Motor neuron (in vitro differentiated cells): Measurements from ENCODE around the gene OTOG. TPM values are rescaled to one million over a fixed set of nuclear protein-coding genes. Genes with fewer than 3 reads are reported as not detected.

Experiments
- ATAC-seq, 8 experiments: fragments of 200-7000 bp; cut with Tn5 transposase; replicated peaks in 6 of 8; 2 replicates each; pipeline ENCODE4 v1.8.0; 2021; ENCODE audit warnings: mild to moderate bottlenecking in 8 of 8, moderate library complexity in 8 of 8
- H3K27ac ChIP-seq, 2 donors: fragments of 250-450 bp; sonication (Bioruptor Pico); 2 replicates each; pipeline ENCODE4 v1.9.0; 2021; ENCODE audit warnings: antibody characterized with exemption in 2 of 2, mild to moderate bottlenecking in 2 of 2, moderate library complexity in 1 of 2
- H3K4me1 ChIP-seq, 2 donors: fragments of 250-450 bp; sonication (Bioruptor Pico); replicated peaks in 1 of 2; 2 replicates each; pipeline ENCODE4 v1.6.1; 2021; ENCODE audit warnings: antibody characterized with exemption in 2 of 2, mild to moderate bottlenecking in 2 of 2, moderate library complexity in 1 of 2
- H3K4me3 ChIP-seq, 5 donors: fragments of 250-450 bp; sonication (Bioruptor Pico); 2 replicates each; pipeline ENCODE4 v1.9.0; 2021; ENCODE audit warnings: antibody characterized with exemption in 5 of 5, mild to moderate bottlenecking in 5 of 5, moderate library complexity in 4 of 5
- WGBS, 10 experiments: fragments of 450-650 bp; shearing (Covaris generic); methylation state at CpG; one replicate each; pipeline ENCODE4 v1.0.0; 2022; 5-methylcytosine and 5-hydroxymethylcytosine counted together
- in situ Hi-C, 9 experiments: fragments of 400-800 bp; cut with MboI; loops; one replicate each; pipeline ENCODE4 v1.15.0; 2021; ENCODE audit warnings: low sequenced_read_pairs in 9 of 9, low pct_unique_long_range_greater_than_20kb in 2 of 9; ENCODE audit not compliant: unreplicated experiment in 9 of 9
- total RNA-seq, 8 experiments: library from RNA; unstranded; fragments of 300-600 nt; gene quantifications; 2 replicates each; pipeline versions ENCODE4 v1.2.3 to v1.2.4, GENCODE V29; 2022

OTOG gene
- total RNA-seq, 8 experiments from 2014 or later: 0.09 to 0.49 (median 0.14) TPM; not detected in 2

DNA sequence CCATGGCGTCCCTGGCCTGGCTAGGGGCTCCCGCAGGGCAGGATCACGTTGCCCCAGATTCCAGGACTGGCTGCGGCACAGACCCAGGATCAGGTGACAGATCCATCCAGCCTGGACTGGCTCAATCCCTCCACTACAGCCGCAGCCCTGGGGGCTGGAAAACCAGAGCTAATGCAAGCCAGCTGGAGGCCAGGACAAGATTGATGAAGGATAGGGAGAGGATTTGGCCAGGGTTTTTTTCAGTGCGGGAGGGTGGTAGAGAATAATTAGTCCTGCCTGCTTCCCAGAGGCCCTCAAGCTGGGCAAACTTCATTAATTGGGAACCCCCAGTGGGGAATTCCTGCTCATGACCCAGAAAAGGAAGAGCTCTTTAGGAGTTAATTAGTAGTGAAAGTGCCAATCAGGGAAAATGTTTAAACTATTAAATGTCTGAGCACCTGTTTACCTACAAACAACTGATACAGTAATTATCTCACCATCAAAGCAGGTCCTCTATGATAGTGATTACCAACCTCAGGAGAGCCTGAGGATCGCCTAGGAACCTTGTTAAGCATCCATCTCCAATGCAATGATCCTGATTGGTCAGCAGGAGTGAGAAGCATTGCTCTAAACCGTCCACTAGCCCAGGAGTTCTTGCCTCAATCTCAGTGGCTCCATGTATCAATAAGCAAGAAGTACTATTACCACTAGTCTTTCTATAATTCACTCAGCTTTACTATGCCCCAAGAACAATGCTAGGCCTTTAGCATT, 139.3 kb downstream of the OTOG start:
- WGBS, 10 experiments: 0 to 63% (median 40%) methylated on average over 1 to 5 of the region's 8 CpGs; no CpG with 5 or more reads in 1 of the 10 experiments
- no peaks in the 10 kb centered on the region for H3K4me1 ChIP-seq
- peak in 5 of 8 experiments; percentile 49 to 94 (median 73) for ATAC-seq

GRCh38 chr11:17687946-17688670, 141.0 kb downstream of the OTOG start:
- no peak for ATAC-seq
- Histone ChIP-seq H3K4me1 (no peaks in the 10 kb centered on the region), H3K4me3 (no peak overlapping the region), H3K27ac (no peak overlapping the region)
- in situ Hi-C loops: no loop called here
- WGBS, 10 experiments: 16 to 100% (median 84%) methylated on average over 1 to 11 of the region's 18 CpGs; no CpG with 5 or more reads in 2 of the 10 experiments

More for the DNA sequence above, 139.3 kb downstream of the OTOG start:
- no peak overlapping the region for H3K27ac ChIP-seq
- H3K4me3 ChIP-seq: no peak overlapping the region
- in situ Hi-C loops: no loop called here

GRCh38 chr11:17691550-17691949, 144.5 kb downstream of the OTOG start:
- no peak overlapping the region for H3K27ac ChIP-seq
- H3K4me3 ChIP-seq: no peak overlapping the region
- no peaks in the 10 kb centered on the region for H3K4me1 ChIP-seq
- in situ Hi-C loops: no loop called here
- 20 to 67% (median 48%) methylated on average over 1 to 2 of the region's 2 CpGs; no CpG with 5 or more reads in 2 of the 10 experiments for WGBS, 10 experiments
- ATAC-seq: no peak

DNA sequence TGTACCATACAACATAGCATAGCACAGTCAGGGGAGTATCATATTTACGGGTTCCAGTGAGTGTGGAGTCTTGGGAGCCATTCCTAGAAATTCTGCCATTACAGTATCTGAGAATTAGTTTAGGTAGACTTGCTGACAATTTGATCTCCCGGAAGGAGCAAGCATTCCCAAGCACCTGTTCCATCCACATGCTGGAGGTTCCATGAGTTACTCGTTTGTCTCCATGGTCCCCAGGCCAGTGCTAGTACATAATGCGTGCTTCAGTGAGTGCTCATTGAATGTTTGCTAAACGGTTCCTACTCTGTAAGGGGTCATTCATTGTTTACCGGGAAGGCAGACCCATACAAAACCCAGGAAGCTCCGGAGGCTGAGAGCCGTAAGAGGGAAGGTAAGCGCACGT, 144.9 kb downstream of the OTOG start:
- Histone ChIP-seq H3K4me3 (no peak overlapping the region), H3K4me1 (no peaks in the 10 kb centered on the region), H3K27ac (no peak overlapping the region)
- ATAC-seq: no peak
- in situ Hi-C loops: no loop called here
- 0 to 75% (median 50%) methylated on average over 1 to 7 of the region's 10 CpGs; no CpG with 5 or more reads in 2 of the 10 experiments for WGBS, 10 experiments

- Histone ChIP-seq H3K4me3 (no peak overlapping the region), H3K27ac (no peak overlapping the region), H3K4me1 (no peaks in the 10 kb centered on the region)
- in situ Hi-C loops: no loop called here
- 0 to 93% (median 71%) methylated on average over 1 to 7 of the region's 7 CpGs; no CpG with 5 or more reads in 4 of the 10 experiments for WGBS, 10 experiments
- peak in 1 of 8 experiments; percentile 4 for ATAC-seq
Measured at GRCh38 chr11:17692931-17693330, 145.9 kb downstream of the OTOG start.

GRCh38 chr11:17693531-17693930, 146.5 kb downstream of the OTOG start:
- H3K27ac ChIP-seq: no peak overlapping the region
- no peaks in the 10 kb centered on the region for H3K4me1 ChIP-seq
- H3K4me3 ChIP-seq: no peak overlapping the region
- in situ Hi-C loops: no loop called here
- 0 to 85% (median 62%) methylated on average over 1 to 3 of the region's 4 CpGs; no CpG with 5 or more reads in 4 of the 10 experiments for WGBS, 10 experiments
- ATAC-seq: no peak

- whole genome bisulfite sequencing, 10 experiments: 40 to 86% (median 74%) methylated on average over 1 to 6 of the region's 10 CpGs; no CpG with 5 or more reads in 5 of the 10 experiments
- in situ Hi-C loops: no loop called here
- no peak overlapping the region for H3K4me3 ChIP-seq
- H3K4me1 ChIP-seq: no peaks in the 10 kb centered on the region
- no peak overlapping the region for H3K27ac ChIP-seq
- peak in 4 of 8 experiments; percentile 67 to 90 (median 71) for ATAC-seq
Measured at GRCh38 chr11:17694494-17695110, 147.5 kb downstream of the OTOG start.

GRCh38 chr11:17695454-17696441, 148.7 kb downstream of the OTOG start:
- 0 to 20% methylated on average over 1 of the region's 68 CpGs; no CpG with 5 or more reads in 8 of the 10 experiments for WGBS, 10 experiments
- H3K27ac ChIP-seq: no peak overlapping the region
- in situ Hi-C loops: no loop called here
- H3K4me3 ChIP-seq: no peak overlapping the region
- ATAC-seq: peak in 7 of 8 experiments; percentile 54 to 74 (median 63)
- H3K4me1 ChIP-seq: no peaks in the 10 kb centered on the region

- no peaks in the 10 kb centered on the region for H3K4me1 ChIP-seq
- H3K27ac ChIP-seq: no peak overlapping the region
- H3K4me3 ChIP-seq: no peak overlapping the region
- no peak for ATAC-seq
- WGBS, 10 experiments: 50 to 80% (median 67%) methylated on average over 1 to 3 of the region's 5 CpGs; no CpG with 5 or more reads in 3 of the 10 experiments
- in situ Hi-C loops: no loop called here
Measured at GRCh38 chr11:17696741-17697140, 149.7 kb downstream of the OTOG start.

Other genes with a start within 250 kb of the OTOG start
- gene NCR3LG1, start 195.5 kb upstream of the OTOG start, total RNA-seq: 10 to 100 TPM in 5 of 8 experiments, 1 to 10 TPM in 3; 5.6 to 41.7 (median 11.1) TPM
- 1 to 10 TPM in 5 of 8 experiments, under 1 TPM in 2, not detected in 1; 0.15 to 4.1 (median 2.1) TPM for gene KCNJ11, start 158.6 kb upstream of the OTOG start, total RNA-seq
- 10 to 100 TPM in 1 of 8 experiments, 1 to 10 TPM in 5, under 1 TPM in 2; 0.18 to 11.8 (median 3.8) TPM for gene ABCC8, start 70.4 kb upstream of the OTOG start, total RNA-seq
- gene USH1C, start 2.8 kb upstream of the OTOG start, total RNA-seq: under 1 TPM in 5 of 8 experiments, not detected in 3; 0.11 to 1.00 (median 0.51) TPM
- under 1 TPM in 5 of 8 experiments, not detected in 3; 0.11 to 0.62 (median 0.20) TPM for gene MYOD1, start 172.3 kb downstream of the OTOG start, total RNA-seq
- 10 to 100 TPM in 1 of 8 experiments, 1 to 10 TPM in 7; 1.5 to 12.5 (median 6.2) TPM for gene KCNC1, start 187.5 kb downstream of the OTOG start, total RNA-seq